HCT116 (cell line): Measurements from ENCODE around the gene NCAPD2. TPM values are rescaled to one million over a fixed set of nuclear protein-coding genes. Genes with fewer than 3 reads are reported as not detected.

Experiments
- ATAC-seq: fragments of 200-7000 bp; cut with Tn5 transposase; 2 replicates; pipeline ENCODE4 v1.9.1; 2020; ENCODE audit warnings: mild to moderate bottlenecking, moderate library complexity
- BruUV-seq: library from RNA; stranded (reverse); fragments of 400-500 nt; replicated peaks from 2 replicates; lab custom pipeline; 2021; lab: Mats Ljungman, UMichigan
- CTCF ChIA-PET: fragments of 300-600 bp; sonication (Branson Sonifier 250); formaldehyde crosslinking; loops from one replicate; lab custom pipeline; 2021; ENCODE audit warnings: antibody characterized with exemption; lab: Charles Lee
- POLR2A ChIA-PET: fragments of 300-600, 350-600 bp; sonication (Branson Sonifier 250); formaldehyde crosslinking; loops from one replicate; lab custom pipeline; 2021; ENCODE audit warnings: antibody characterized with exemption; lab: Charles Lee
- RAD21 ChIA-PET, 2 experiments: fragments of 300-600 bp; sonication (Branson Sonifier 250); formaldehyde crosslinking; loops; one replicate each; lab custom pipeline; 2023; ENCODE audit warnings: low total read pairs in 2 of 2; ENCODE audit not compliant: uncharacterized antibody in 2 of 2, unreplicated experiment in 2 of 2, low non-redundant PET in 1 of 2; lab: Charles Lee
- DNase-seq: peaks from one replicate; pipeline ENCODE4 v3.0.0-alpha.2; 2010; ENCODE audit warnings: low read depth, low spot score
- H2AFZ ChIP-seq: fragments of 200-600 bp; shearing (Covaris generic), sonication (generic); 2 replicates; pipeline ENCODE4 v1.6.1; 2017; ENCODE audit warnings: low read depth, mixed run types, mixed read lengths, antibody characterized with exemption, low read length; ENCODE audit not compliant: poor library complexity, severe bottlenecking
- H3K27ac ChIP-seq: 2 replicates; pipeline ENCODE4 v1.5.1; 2012; ENCODE audit warnings: low read depth, low read length
- H3K27me3 ChIP-seq: fragments of 200-600 bp; sonication (generic); 2 replicates; pipeline ENCODE4 v1.6.1; 2016; ENCODE audit warnings: mixed run types, low read length, mixed read lengths; ENCODE audit not compliant: insufficient read depth
- H3K36me3 ChIP-seq, 2 experiments: fragments of 200-500 bp in 1 of 2; fragments of 200-600 bp in 1 of 2; sonication (Bioruptor generic) in 1 of 2; sonication (generic) in 1 of 2; 2 replicates each; pipeline versions ENCODE4 v1.5.1 to v1.6.1; 2014 to 2016; ENCODE audit warnings: low read length in 2 of 2, inconsistent platforms in 1 of 2, mixed read lengths in 1 of 2, mixed run types in 1 of 2; ENCODE audit not compliant: insufficient read depth in 2 of 2, control insufficient read depth in 1 of 2
- H3K4me1 ChIP-seq, 2 experiments: fragments of 200-600 bp in 1 of 2; sonication (generic) in 1 of 2; 2 replicates each; pipeline versions ENCODE4 v1.5.1 to v1.6.1; 2012 to 2017; ENCODE audit warnings: low read length in 2 of 2, inconsistent platforms in 1 of 2, mild to moderate bottlenecking in 1 of 2, mixed read lengths in 1 of 2, mixed run types in 1 of 2, moderate library complexity in 1 of 2; ENCODE audit not compliant: insufficient read depth in 2 of 2, control insufficient read depth in 1 of 2
- H3K4me2 ChIP-seq: fragments of 200-600 bp; sonication (generic); 2 replicates; pipeline ENCODE4 v1.6.1; 2017; ENCODE audit warnings: mixed run types, low read length, mixed read lengths
- H3K4me3 ChIP-seq, 2 experiments: fragments of 200-600 bp in 1 of 2; sonication (generic) in 1 of 2; replicated peaks in 1 of 2; 2 replicates each; pipeline ENCODE4 v1.5.1; 2011 to 2016; ENCODE audit warnings: low read length in 2 of 2, control low read depth in 1 of 2, low read depth in 1 of 2, mild to moderate bottlenecking in 1 of 2, mixed read lengths in 1 of 2, mixed run types in 1 of 2
- H3K79me2 ChIP-seq: fragments of 200-600 bp; sonication (generic); 2 replicates; pipeline ENCODE4 v1.6.1; 2017; ENCODE audit warnings: mild to moderate bottlenecking, mixed run types, low read length, moderate library complexity, mixed read lengths; ENCODE audit not compliant: insufficient read depth
- H3K9ac ChIP-seq: fragments of 200-600 bp; sonication (generic); 2 replicates; pipeline ENCODE4 v1.6.1; 2016; ENCODE audit warnings: low read length, mixed read lengths
- H3K9me2 ChIP-seq: fragments of 200-600 bp; sonication (generic), shearing (Covaris generic); 2 replicates; pipeline ENCODE4 v1.6.1; 2017; ENCODE audit warnings: mixed run types, mild to moderate bottlenecking, moderate library complexity; ENCODE audit not compliant: insufficient read depth
- H3K9me3 ChIP-seq, 2 experiments: fragments of 200-500 bp in 1 of 2; fragments of 200-600 bp in 1 of 2; sonication (Bioruptor generic) in 1 of 2; sonication (generic) in 1 of 2; 2 replicates each; pipeline ENCODE4 v1.6.1; 2014 to 2017; ENCODE audit warnings: low read length in 2 of 2, mixed read lengths in 2 of 2, inconsistent platforms in 1 of 2, low read depth in 1 of 2, mild to moderate bottlenecking in 1 of 2, mixed run types in 1 of 2, moderate library complexity in 1 of 2; ENCODE audit not compliant: control insufficient read depth in 1 of 2, insufficient read depth in 1 of 2
- H4K20me1 ChIP-seq: fragments of 200-600 bp; sonication (generic), shearing (Covaris generic); 2 replicates; pipeline ENCODE4 v1.6.1; 2017; ENCODE audit warnings: mixed run types, mild to moderate bottlenecking, moderate library complexity; ENCODE audit not compliant: insufficient read depth
- CBX3 ChIP-seq: IDR thresholded peaks from 2 replicates; pipeline ENCODE4 v1.6.1; 2012; ENCODE audit warnings: low read depth
- CEBPB ChIP-seq: IDR thresholded peaks from 2 replicates; pipeline ENCODE4 v1.6.1; 2012; ENCODE audit warnings: low read depth
- EGR1 ChIP-seq: IDR thresholded peaks from 2 replicates; pipeline ENCODE4 v1.6.1; 2012; ENCODE audit warnings: low read depth
- ELF1 ChIP-seq: IDR thresholded peaks from 2 replicates; pipeline ENCODE4 v1.6.1; 2012; ENCODE audit warnings: low read depth, borderline replicate concordance
- EZH2 ChIP-seq: fragments of 200-600 bp; sonication (generic); IDR thresholded peaks from 2 replicates; pipeline ENCODE4 v1.6.1; 2017; ENCODE audit warnings: antibody characterized with exemption, mixed run types
- EZH2phosphoT487 ChIP-seq: fragments of 200-600 bp; IDR thresholded peaks from 2 replicates; pipeline ENCODE4 v1.6.1; 2018; ENCODE audit warnings: antibody characterized with exemption, borderline replicate concordance
- MAX ChIP-seq: IDR thresholded peaks from 2 replicates; pipeline ENCODE4 v1.6.1; 2012
- POLR2A ChIP-seq: IDR thresholded peaks from 2 replicates; pipeline ENCODE4 v1.7.0; 2011; ENCODE audit warnings: borderline replicate concordance; ENCODE audit not compliant: insufficient read depth, insufficient read length; ENCODE audit errors: extremely low read depth
- POLR2AphosphoS5 ChIP-seq: IDR thresholded peaks from 2 replicates; pipeline ENCODE4 v1.6.1; 2011; ENCODE audit warnings: mild to moderate bottlenecking, low read depth, low read length, moderate library complexity
- SRF ChIP-seq: IDR thresholded peaks from 2 replicates; pipeline ENCODE4 v1.6.1; 2012; ENCODE audit warnings: low read depth
- YY1 ChIP-seq: IDR thresholded peaks from 2 replicates; pipeline ENCODE4 v1.6.1; 2011; ENCODE audit warnings: low read length, low read depth, moderate library complexity, mild to moderate bottlenecking; ENCODE audit not compliant: insufficient replicate concordance; ENCODE audit errors: extremely low read depth
- ZNF274 ChIP-seq: fragments of 200-500 bp; sonication (Bioruptor generic); IDR thresholded peaks from 2 replicates; pipeline ENCODE4 v1.6.1; 2014; ENCODE audit warnings: mild to moderate bottlenecking, low read depth, low read length, inconsistent platforms
- intact Hi-C: fragments of 100-400 bp; cut with micrococcal nuclease; formaldehyde crosslinking; loops from 2 replicates; pipeline ENCODE4 v1.10.0; 2022
- total RNA-seq: library from RNA; stranded (reverse); gene quantifications from one replicate; pipeline ENCODE4 v1.2.1, GENCODE V29; 2021; ENCODE audit not compliant: unreplicated experiment
- TF ChIP-seq, protein P1 (sequence below): IDR thresholded peaks from 2 replicates; pipeline ENCODE4 v1.6.1; 2011; ENCODE audit warnings: mild to moderate bottlenecking, low read length, moderate library complexity; ENCODE audit not compliant: insufficient replicate concordance; ENCODE audit errors: extremely low read depth

Gene NCAPD2
- total RNA-seq, 1 experiment from 2014 or later: 177 TPM

GRCh38 chr12:6534695-6534944, 40.7 kb downstream of the NCAPD2 start:
- peak overlapping the region; percentile 97 for H3K4me2 ChIP-seq
- H3K79me2 ChIP-seq: peaks cover 54% of the 10 kb centered on the region
- DNase-seq (no peak), ATAC-seq (peak; percentile 15)
- H3K9ac ChIP-seq: peak overlapping the region; percentile 98
- no peaks in the 10 kb centered on the region for H3K9me3 ChIP-seq
- POLR2A ChIA-PET: interaction anchor here (0.7 to 7.0 kb wide), 36 partner anchors 10 to 317 kb away, joined by 3 to 84 read pairs (median 5); partner anchors contain the start of genes CDCA3, MRPL51, NOP2 and TNFRSF1A
- CTCF ChIA-PET: no interaction called here
- H2AFZ ChIP-seq: no peak overlapping the region
- peaks cover 28 to 59% of the 10 kb centered on the region in 2 experiments; a peak in 3 of 4 replicates for H3K36me3 ChIP-seq
- intact Hi-C loops: loop anchor here (10.0 kb wide), 1 partner anchor 200 kb away; no protein-coding TSS in a partner anchor
- H3K4me1 ChIP-seq: peaks cover 18 to 75% of the 10 kb centered on the region in 2 experiments
- peak overlapping the region; percentile 96 to 98 for H3K4me3 ChIP-seq
- no peak for TF ChIP-seq ZNF274
- TF ChIP-seq SRF: no peak
- TF ChIP-seq, protein P1, sequence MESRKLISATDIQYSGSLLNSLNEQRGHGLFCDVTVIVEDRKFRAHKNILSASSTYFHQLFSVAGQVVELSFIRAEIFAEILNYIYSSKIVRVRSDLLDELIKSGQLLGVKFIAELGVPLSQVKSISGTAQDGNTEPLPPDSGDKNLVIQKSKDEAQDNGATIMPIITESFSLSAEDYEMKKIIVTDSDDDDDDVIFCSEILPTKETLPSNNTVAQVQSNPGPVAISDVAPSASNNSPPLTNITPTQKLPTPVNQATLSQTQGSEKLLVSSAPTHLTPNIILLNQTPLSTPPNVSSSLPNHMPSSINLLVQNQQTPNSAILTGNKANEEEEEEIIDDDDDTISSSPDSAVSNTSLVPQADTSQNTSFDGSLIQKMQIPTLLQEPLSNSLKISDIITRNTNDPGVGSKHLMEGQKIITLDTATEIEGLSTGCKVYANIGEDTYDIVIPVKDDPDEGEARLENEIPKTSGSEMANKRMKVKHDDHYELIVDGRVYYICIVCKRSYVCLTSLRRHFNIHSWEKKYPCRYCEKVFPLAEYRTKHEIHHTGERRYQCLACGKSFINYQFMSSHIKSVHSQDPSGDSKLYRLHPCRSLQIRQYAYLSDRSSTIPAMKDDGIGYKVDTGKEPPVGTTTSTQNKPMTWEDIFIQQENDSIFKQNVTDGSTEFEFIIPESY: peak; percentile 0
- no peak for TF ChIP-seq CEBPB
- RAD21 ChIA-PET: no interaction called here
- H3K27ac ChIP-seq: peak overlapping the region; percentile 99
- no peaks in the 10 kb centered on the region for H3K27me3 ChIP-seq
- no peaks in the 10 kb centered on the region for H3K9me2 ChIP-seq
- peaks cover 22% of the 10 kb centered on the region; the same call in 1 of the 2 replicates for H4K20me1 ChIP-seq
- no TSS peak for BruUV-seq

GRCh38 chr12:6534945-6535696, 41.2 kb downstream of the NCAPD2 start:
- peak overlapping the region; percentile 97 for H3K4me2 ChIP-seq
- ChIA-PET RAD21 (no interaction called here), CTCF (no interaction called here)
- H3K27me3 ChIP-seq: no peaks in the 10 kb centered on the region
- peaks cover 23% of the 10 kb centered on the region; the same call in 1 of the 2 replicates for H4K20me1 ChIP-seq
- peaks cover 24 to 54% of the 10 kb centered on the region in 2 experiments; a peak in 3 of 4 replicates for H3K36me3 ChIP-seq
- no TSS peak for BruUV-seq
- peak overlapping the region; percentile 99 for H3K27ac ChIP-seq
- ATAC-seq (peak; percentile 1), DNase-seq (no peak)
- peaks cover 54% of the 10 kb centered on the region for H3K79me2 ChIP-seq
- H3K4me3 ChIP-seq: peak overlapping the region; percentile 96 to 98
- peaks cover 23 to 80% of the 10 kb centered on the region in 2 experiments for H3K4me1 ChIP-seq
- TF ChIP-seq EGR1: no peak
- TF ChIP-seq, protein P1: no peak
- no peak for TF ChIP-seq SRF
- TF ChIP-seq POLR2AphosphoS5: peak; percentile 48
- TF ChIP-seq YY1: peak; percentile 73
- TF ChIP-seq EZH2: no peak
- no peak for TF ChIP-seq MAX
- TF ChIP-seq CBX3: no peak
- no peak for TF ChIP-seq ELF1
- TF ChIP-seq POLR2A: no peak
- no peak for TF ChIP-seq EZH2phosphoT487
- TF ChIP-seq, all 23 proteins: peak for 2
- Histone ChIP-seq H3K9ac (peak overlapping the region; percentile 98), H3K9me3 (no peaks in the 10 kb centered on the region), H2AFZ (no peak overlapping the region), H3K9me2 (no peaks in the 10 kb centered on the region)
- POLR2A ChIA-PET: interaction anchor here (1.1 to 7.0 kb wide), 14 partner anchors 10 to 317 kb away, joined by 3 to 84 read pairs (median 6); partner anchors contain the start of genes CDCA3, MRPL51, NOP2 and TNFRSF1A
- intact Hi-C loops: loop anchor here (10.0 kb wide), 1 partner anchor 200 kb away; no protein-coding TSS in a partner anchor
